IMR-90 (cell line): ENCODE results near the gene GSTM3. TPM values are rescaled to one million over a fixed set of nuclear protein-coding genes. Genes with fewer than 3 reads are reported as not detected.

Experiments
- ATAC-seq: fragments of 200-7000 bp; cut with Tn5 transposase; 2 replicates; pipeline ENCODE4 v1.9.1; 2020; ENCODE audit warnings: low read depth, mild to moderate bottlenecking, moderate library complexity
- BruUV-seq: library from RNA; stranded (reverse); fragments of 400-500 nt; replicated peaks from 2 replicates; lab custom pipeline; 2021; lab: Mats Ljungman, UMichigan
- CTCF ChIA-PET: fragments of 300-600 bp; formaldehyde crosslinking; extraction: SDS; loops from one replicate; lab custom pipeline; 2021; ENCODE audit warnings: antibody characterized with exemption; lab: Yijun Ruan, JAX
- POLR2A ChIA-PET: fragments of 300-600 bp; sonication (Branson Sonifier 250); formaldehyde crosslinking; loops from one replicate; lab custom pipeline; 2022; ENCODE audit warnings: antibody characterized with exemption; ENCODE audit not compliant: unreplicated experiment; lab: Charles Lee
- DNase-seq: peaks from one replicate; pipeline ENCODE4 v3.0.0; 2013
- H2AFZ ChIP-seq: replicated peaks from 2 replicates; pipeline ENCODE3; 2013; ENCODE audit warnings: low read length, mild to moderate bottlenecking; ENCODE audit not compliant: poor library complexity
- H2AK5ac ChIP-seq: 2 replicates; pipeline ENCODE4 v1.6.1; 2013; ENCODE audit warnings: low read depth, low read length, inconsistent platforms
- H2AK9ac ChIP-seq: replicated peaks from 2 replicates; pipeline ENCODE3; 2013; ENCODE audit warnings: mild to moderate bottlenecking, low read depth, low read length, moderate library complexity; ENCODE audit not compliant: poor library complexity
- H2BK120ac ChIP-seq: 2 replicates; pipeline ENCODE4 v1.6.1; 2013; ENCODE audit warnings: low read depth, low read length, inconsistent platforms
- H2BK15ac ChIP-seq: 3 replicates; pipeline ENCODE4 v1.6.1; 2013; ENCODE audit warnings: low read depth, low read length, inconsistent platforms
- H2BK20ac ChIP-seq: 2 replicates; pipeline ENCODE4 v1.6.1; 2013; ENCODE audit warnings: low read depth, mild to moderate bottlenecking, inconsistent platforms, low read length, moderate library complexity
- H2BK5ac ChIP-seq: 2 replicates; pipeline ENCODE4 v1.6.1; 2013; ENCODE audit warnings: mild to moderate bottlenecking, low read depth, low read length, inconsistent platforms; ENCODE audit not compliant: poor library complexity, severe bottlenecking
- H3K14ac ChIP-seq: replicated peaks from 2 replicates; pipeline ENCODE4 v1.6.1; 2013; ENCODE audit warnings: low read depth, low read length, inconsistent platforms
- H3K18ac ChIP-seq: 2 replicates; pipeline ENCODE4 v1.6.1; 2013; ENCODE audit warnings: low read depth, low read length, control low read depth
- H3K23ac ChIP-seq: 2 replicates; pipeline ENCODE4 v1.6.1; 2013; ENCODE audit warnings: low read depth, low read length, inconsistent platforms
- H3K27ac ChIP-seq: 2 replicates; pipeline ENCODE4 v1.5.1; 2013; ENCODE audit warnings: mild to moderate bottlenecking, control low read depth, low read length; ENCODE audit not compliant: insufficient read depth
- H3K27me3 ChIP-seq: 2 replicates; pipeline ENCODE4 v1.6.1; 2013; ENCODE audit warnings: low read length; ENCODE audit not compliant: control insufficient read depth, insufficient read depth
- H3K36me3 ChIP-seq: 2 replicates; pipeline ENCODE4 v1.6.1; 2013; ENCODE audit warnings: low read length, mixed read lengths; ENCODE audit not compliant: control insufficient read depth, insufficient read depth
- H3K4ac ChIP-seq: 2 replicates; pipeline ENCODE4 v1.6.1; 2013; ENCODE audit warnings: low read depth, low read length, inconsistent platforms
- H3K4me1 ChIP-seq: 2 replicates; pipeline ENCODE4 v1.6.1; 2013; ENCODE audit warnings: low read length, mixed read lengths; ENCODE audit not compliant: control insufficient read depth, insufficient read depth
- H3K4me2 ChIP-seq: 2 replicates; pipeline ENCODE4 v1.6.1; 2013; ENCODE audit warnings: low read depth, mild to moderate bottlenecking, control low read depth, low read length, moderate library complexity
- H3K4me3 ChIP-seq: 2 replicates; pipeline ENCODE4 v1.5.1; 2013; ENCODE audit warnings: low read depth, mild to moderate bottlenecking, control low read depth, low read length, moderate library complexity; ENCODE audit not compliant: insufficient read depth
- H3K56ac ChIP-seq: 2 replicates; pipeline ENCODE4 v1.6.1; 2013; ENCODE audit warnings: low read length, inconsistent platforms; ENCODE audit not compliant: insufficient read depth; ENCODE audit errors: extremely low read depth
- H3K79me1 ChIP-seq, 2 experiments: 2 replicates each; pipeline ENCODE4 v1.6.1; 2013; ENCODE audit warnings: low read length in 2 of 2, inconsistent platforms in 1 of 2, low read depth in 1 of 2
- H3K9ac ChIP-seq: 2 replicates; pipeline ENCODE4 v1.6.1; 2013; ENCODE audit warnings: low read depth, low read length, control low read depth
- H3K9me1 ChIP-seq: 2 replicates; pipeline ENCODE4 v1.6.1; 2013; ENCODE audit warnings: low read length, inconsistent platforms; ENCODE audit not compliant: insufficient read depth
- H3K9me3 ChIP-seq: 2 replicates; pipeline ENCODE4 v1.6.1; 2013; ENCODE audit warnings: low read length; ENCODE audit not compliant: control insufficient read depth, insufficient read depth
- H4K20me1 ChIP-seq: 2 replicates; pipeline ENCODE4 v1.6.1; 2013; ENCODE audit warnings: low read length, inconsistent platforms; ENCODE audit not compliant: insufficient read depth
- H4K5ac ChIP-seq: 2 replicates; pipeline ENCODE4 v1.6.1; 2013; ENCODE audit warnings: mild to moderate bottlenecking, low read depth, low read length, control low read depth
- H4K8ac ChIP-seq, 2 experiments: 2 replicates each; pipeline ENCODE4 v1.6.1; 2013; ENCODE audit warnings: low read depth in 2 of 2, low read length in 2 of 2, control low read depth in 1 of 2, inconsistent platforms in 1 of 2
- H4K91ac ChIP-seq: 2 replicates; pipeline ENCODE4 v1.6.1; 2013; ENCODE audit warnings: low read depth, low read length, inconsistent platforms; ENCODE audit not compliant: insufficient read depth
- CHD1 ChIP-seq: IDR thresholded peaks from 2 replicates; pipeline ENCODE4 v1.6.1; 2012; ENCODE audit warnings: low read depth, low read length, improper control_type of control experiment
- FOS ChIP-seq: fragments of 150-350 bp; IDR thresholded peaks from 2 replicates; pipeline ENCODE4 v1.6.1; 2016; ENCODE audit warnings: low read depth, low read length
- MAZ ChIP-seq: IDR thresholded peaks from 2 replicates; pipeline ENCODE4 v1.6.1; 2012; ENCODE audit warnings: low read depth, mild to moderate bottlenecking, low read length, improper control_type of control experiment, moderate library complexity, borderline replicate concordance
- NFE2L2 ChIP-seq: fragments of 150-350 bp; IDR thresholded peaks from 2 replicates; pipeline ENCODE4 v1.6.1; 2016; ENCODE audit warnings: low read depth, mild to moderate bottlenecking, low read length
- SMC3 ChIP-seq: fragments of 150-350 bp; IDR thresholded peaks from 2 replicates; pipeline ENCODE4 v1.6.1; 2016; ENCODE audit warnings: low read depth, mild to moderate bottlenecking, antibody characterized with exemption, low read length, moderate library complexity
- USF2 ChIP-seq: fragments of 150-350 bp; IDR thresholded peaks from 2 replicates; pipeline ENCODE4 v1.6.1; 2017; ENCODE audit warnings: mild to moderate bottlenecking, antibody characterized with exemption, low read length, low read depth
- WGBS, 2 experiments: methylation state at CpG; one replicate each; pipeline versions ENCODE4 v1.1.5 to v1.1.7; 2013; ENCODE audit warnings: missing lambda C conversion rate in 2 of 2; ENCODE audit not compliant: insufficient read length in 1 of 2; ENCODE audit errors: extremely low coverage in 2 of 2; 5-methylcytosine and 5-hydroxymethylcytosine counted together
- dilution Hi-C: fragments of 300-500 bp; cut with HindIII; formaldehyde crosslinking; loops from one replicate; pipeline ENCODE4 v1.14.3; 2018; ENCODE audit warnings: low sequenced_read_pairs; ENCODE audit not compliant: unreplicated experiment
- in situ Hi-C: fragments of 300-500 bp; cut with MboI; formaldehyde crosslinking; loops from 3 replicates; pipeline ENCODE4 v1.14.3; 2019; ENCODE audit warnings: low sequenced_read_pairs, inconsistent platforms, mixed read lengths
- intact Hi-C: fragments of 100-400 bp; cut with micrococcal nuclease; formaldehyde crosslinking; loops from 2 replicates; pipeline ENCODE4 v1.10.0; 2022
- polyA plus RNA-seq, 3 experiments: library from polyadenylated mRNA; depleted of rRNA; stranded (reverse); fragments of >200 nt; gene quantifications; 2 replicates each; pipeline ENCODE4 v1.2.3, GENCODE V29; 2012; ENCODE audit warnings: low replicate concordance in 1 of 3
- total RNA-seq: library from RNA; depleted of rRNA; stranded (reverse); fragments of >200 nt; gene quantifications from 2 replicates; pipeline ENCODE4 v1.2.3, GENCODE V29; 2012
- TF ChIP-seq, protein P1 (sequence below): fragments of 150-350 bp; IDR thresholded peaks from 2 replicates; pipeline ENCODE4 v1.6.1; 2016; ENCODE audit warnings: low read depth, mild to moderate bottlenecking, low read length, moderate library complexity, borderline replicate concordance

The GSTM3 gene
- total and polyA plus RNA-seq, 2 of the 4 experiments (the other 2 are of a cell fraction), result 102 to 131 TPM

DNA sequence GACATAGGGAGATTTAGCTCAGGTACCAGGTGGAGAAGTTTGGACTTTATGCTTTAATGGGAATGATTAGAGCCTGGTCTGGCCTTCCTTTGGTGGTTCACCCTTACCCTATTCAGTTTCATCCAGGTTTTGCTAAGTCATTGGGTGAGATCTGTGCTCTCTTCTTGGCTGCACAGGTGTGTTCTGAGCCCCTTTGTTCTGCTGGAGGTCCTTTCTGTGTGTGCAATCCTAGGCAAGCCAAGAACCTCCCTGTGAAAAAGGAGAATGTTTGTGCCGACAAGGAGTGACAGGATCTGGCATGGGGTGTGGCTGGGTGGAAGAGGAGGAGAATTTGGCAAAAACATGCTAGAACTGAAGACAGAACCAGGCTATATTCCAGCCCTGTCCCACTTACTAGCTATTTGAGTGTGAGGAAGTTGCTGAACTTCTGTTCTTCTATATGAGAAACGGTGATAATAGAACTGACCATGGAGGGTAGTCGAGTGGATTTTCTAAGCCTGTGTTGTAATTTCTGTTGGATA, 24.2 kb downstream of the GSTM3 start:
- no peaks in the 10 kb centered on the region for H3K9me3 ChIP-seq
- TF ChIP-seq, protein P1, sequence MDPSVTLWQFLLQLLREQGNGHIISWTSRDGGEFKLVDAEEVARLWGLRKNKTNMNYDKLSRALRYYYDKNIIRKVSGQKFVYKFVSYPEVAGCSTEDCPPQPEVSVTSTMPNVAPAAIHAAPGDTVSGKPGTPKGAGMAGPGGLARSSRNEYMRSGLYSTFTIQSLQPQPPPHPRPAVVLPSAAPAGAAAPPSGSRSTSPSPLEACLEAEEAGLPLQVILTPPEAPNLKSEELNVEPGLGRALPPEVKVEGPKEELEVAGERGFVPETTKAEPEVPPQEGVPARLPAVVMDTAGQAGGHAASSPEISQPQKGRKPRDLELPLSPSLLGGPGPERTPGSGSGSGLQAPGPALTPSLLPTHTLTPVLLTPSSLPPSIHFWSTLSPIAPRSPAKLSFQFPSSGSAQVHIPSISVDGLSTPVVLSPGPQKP, result no peak
- TF ChIP-seq NFE2L2 (no peak), SMC3 (no peak), FOS (no peak), USF2 (no peak), MAZ (no peak), CHD1 (no peak)
- no peaks in the 10 kb centered on the region for H4K20me1 ChIP-seq
- peaks cover 6% of the 10 kb centered on the region; the same call in 1 of the 2 replicates for H3K4me1 ChIP-seq
- no peak for DNase-seq
- H3K18ac ChIP-seq, result no peak overlapping the region
- H3K14ac ChIP-seq, result no peak overlapping the region
- H3K27ac ChIP-seq, result no peak overlapping the region
- H3K27me3 ChIP-seq, result no peaks in the 10 kb centered on the region; the same call in 1 of the 2 replicates
- 83% methylated on average over 2 of the region's 3 CpGs; no CpG with 5 or more reads in 1 of the 2 experiments for whole genome bisulfite sequencing, 2 experiments
- in situ Hi-C loops, result no loop called here
- no peak for ATAC-seq
- no peak overlapping the region for H3K4ac ChIP-seq
- no peak overlapping the region for H2BK15ac ChIP-seq
- H3K4me2 ChIP-seq, result no peak overlapping the region
- H3K9me1 ChIP-seq, result no peaks in the 10 kb centered on the region
- no peak overlapping the region for H2BK5ac ChIP-seq
- dilution Hi-C loops, result no loop called here
- H3K4me3 ChIP-seq, result no peak overlapping the region
- peak overlapping the region; percentile 8; the same call in 1 of the 2 replicates for H2BK120ac ChIP-seq
- ChIA-PET CTCF (no interaction called here), POLR2A (no interaction called here)
- intact Hi-C loops, result no loop called here
- no peak overlapping the region for H4K91ac ChIP-seq
- H2AFZ ChIP-seq, result no peak overlapping the region
- H2AK9ac ChIP-seq, result no peak overlapping the region
- H2BK20ac ChIP-seq, result no peak overlapping the region; the same call in 1 of the 2 replicates
- H3K56ac ChIP-seq, result no peak overlapping the region
- no peak overlapping the region for H4K8ac ChIP-seq
- no peak overlapping the region for H2AK5ac ChIP-seq
- BruUV-seq, result no TSS peak
- no peaks in the 10 kb centered on the region for H3K79me1 ChIP-seq
- no peak overlapping the region for H3K23ac ChIP-seq
- H3K36me3 ChIP-seq, result no peaks in the 10 kb centered on the region
- no peak overlapping the region for H4K5ac ChIP-seq
- no peak overlapping the region for H3K9ac ChIP-seq
